ENCODE results near the gene HECW1.

DNA sequence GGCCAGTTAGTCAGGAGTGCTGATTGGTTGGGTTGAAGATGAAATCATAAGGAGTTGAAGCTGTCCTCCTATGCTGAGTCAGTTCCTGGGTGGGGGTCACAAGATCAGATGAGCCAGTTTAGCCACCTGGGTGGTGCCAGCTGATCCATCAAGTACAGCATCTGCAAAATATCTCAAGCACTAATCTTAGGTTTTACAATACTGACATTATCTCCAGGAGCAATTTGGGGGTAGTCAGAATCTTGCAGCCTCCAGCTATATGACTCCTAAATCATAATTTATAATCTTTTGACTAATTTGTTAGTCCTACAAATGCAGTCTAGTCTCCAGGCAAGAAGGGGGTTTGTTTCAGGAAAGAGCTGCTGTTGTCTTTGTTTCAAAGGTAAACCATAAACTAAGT lies 286.4 kb downstream of the HECW1 start:
- TF ChIP-seq, protein P1, sequence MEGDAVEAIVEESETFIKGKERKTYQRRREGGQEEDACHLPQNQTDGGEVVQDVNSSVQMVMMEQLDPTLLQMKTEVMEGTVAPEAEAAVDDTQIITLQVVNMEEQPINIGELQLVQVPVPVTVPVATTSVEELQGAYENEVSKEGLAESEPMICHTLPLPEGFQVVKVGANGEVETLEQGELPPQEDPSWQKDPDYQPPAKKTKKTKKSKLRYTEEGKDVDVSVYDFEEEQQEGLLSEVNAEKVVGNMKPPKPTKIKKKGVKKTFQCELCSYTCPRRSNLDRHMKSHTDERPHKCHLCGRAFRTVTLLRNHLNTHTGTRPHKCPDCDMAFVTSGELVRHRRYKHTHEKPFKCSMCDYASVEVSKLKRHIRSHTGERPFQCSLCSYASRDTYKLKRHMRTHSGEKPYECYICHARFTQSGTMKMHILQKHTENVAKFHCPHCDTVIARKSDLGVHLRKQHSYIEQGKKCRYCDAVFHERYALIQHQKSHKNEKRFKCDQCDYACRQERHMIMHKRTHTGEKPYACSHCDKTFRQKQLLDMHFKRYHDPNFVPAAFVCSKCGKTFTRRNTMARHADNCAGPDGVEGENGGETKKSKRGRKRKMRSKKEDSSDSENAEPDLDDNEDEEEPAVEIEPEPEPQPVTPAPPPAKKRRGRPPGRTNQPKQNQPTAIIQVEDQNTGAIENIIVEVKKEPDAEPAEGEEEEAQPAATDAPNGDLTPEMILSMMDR (IDR thresholded peaks at IDR 0.05) = no peak
- TF ChIP-seq POLR2A (IDR thresholded peaks at IDR 0.05; ENCODE audit: low read depth) (no peak), POLR2AphosphoS5 (IDR thresholded peaks at IDR 0.05) (no peak)

Measured in esophagus muscularis mucosa (tissue), 3 donors.